ENCODE measurements around the gene POR. TPM values are rescaled to one million over a fixed set of nuclear protein-coding genes. Genes with fewer than 3 reads are reported as not detected.

POR gene
- total RNA-seq, 1 donor: 35.2 TPM

DNA sequence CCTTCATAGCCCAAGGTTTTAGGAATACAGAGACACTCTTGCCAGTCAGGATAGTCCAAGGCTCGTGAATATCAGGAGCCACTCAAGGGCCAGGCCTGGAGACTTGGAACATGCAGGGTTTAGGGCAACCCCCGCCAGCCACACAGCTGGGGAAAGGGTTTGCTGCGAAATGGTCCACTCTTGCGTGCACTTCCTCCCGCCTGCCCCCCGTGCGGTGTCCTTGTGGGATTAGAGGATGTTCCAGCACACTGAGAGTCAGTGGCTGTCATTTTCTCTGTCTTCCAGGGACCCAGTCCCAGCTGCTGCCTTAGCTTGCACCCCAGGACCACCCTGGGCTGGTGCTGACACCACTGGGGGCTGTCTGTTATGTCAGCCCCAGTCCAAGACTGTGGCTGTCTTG lies 38.5 kb downstream of the POR start:
- TF ChIP-seq, protein P1, sequence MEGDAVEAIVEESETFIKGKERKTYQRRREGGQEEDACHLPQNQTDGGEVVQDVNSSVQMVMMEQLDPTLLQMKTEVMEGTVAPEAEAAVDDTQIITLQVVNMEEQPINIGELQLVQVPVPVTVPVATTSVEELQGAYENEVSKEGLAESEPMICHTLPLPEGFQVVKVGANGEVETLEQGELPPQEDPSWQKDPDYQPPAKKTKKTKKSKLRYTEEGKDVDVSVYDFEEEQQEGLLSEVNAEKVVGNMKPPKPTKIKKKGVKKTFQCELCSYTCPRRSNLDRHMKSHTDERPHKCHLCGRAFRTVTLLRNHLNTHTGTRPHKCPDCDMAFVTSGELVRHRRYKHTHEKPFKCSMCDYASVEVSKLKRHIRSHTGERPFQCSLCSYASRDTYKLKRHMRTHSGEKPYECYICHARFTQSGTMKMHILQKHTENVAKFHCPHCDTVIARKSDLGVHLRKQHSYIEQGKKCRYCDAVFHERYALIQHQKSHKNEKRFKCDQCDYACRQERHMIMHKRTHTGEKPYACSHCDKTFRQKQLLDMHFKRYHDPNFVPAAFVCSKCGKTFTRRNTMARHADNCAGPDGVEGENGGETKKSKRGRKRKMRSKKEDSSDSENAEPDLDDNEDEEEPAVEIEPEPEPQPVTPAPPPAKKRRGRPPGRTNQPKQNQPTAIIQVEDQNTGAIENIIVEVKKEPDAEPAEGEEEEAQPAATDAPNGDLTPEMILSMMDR (IDR thresholded peaks at IDR 0.05; ENCODE audit: insufficient read depth, low read length): no peak
- no peak for DNase-seq (ENCODE audit: low read depth)
- no peak overlapping the region for H3K4me3 ChIP-seq (ENCODE audit: low read depth, low read length)

DNA sequence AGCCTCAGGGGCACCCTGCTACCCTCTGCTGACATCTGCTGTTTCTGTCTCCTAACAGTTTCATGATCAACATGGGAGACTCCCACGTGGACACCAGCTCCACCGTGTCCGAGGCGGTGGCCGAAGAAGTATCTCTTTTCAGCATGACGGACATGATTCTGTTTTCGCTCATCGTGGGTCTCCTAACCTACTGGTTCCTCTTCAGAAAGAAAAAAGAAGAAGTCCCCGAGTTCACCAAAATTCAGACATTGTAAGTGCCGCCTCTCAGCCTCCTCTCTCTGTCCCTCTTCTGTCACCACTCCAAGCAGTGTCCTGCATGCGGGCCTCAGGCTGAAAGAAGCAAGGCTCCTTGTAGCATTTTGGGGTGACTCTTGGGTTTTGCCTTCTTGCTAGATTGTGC lies 39.0 kb downstream of the POR start:
- TF ChIP-seq, protein P1 (IDR thresholded peaks at IDR 0.05; ENCODE audit: insufficient read depth, low read length): no peak
- no peak for DNase-seq (ENCODE audit: low read depth)

DNA sequence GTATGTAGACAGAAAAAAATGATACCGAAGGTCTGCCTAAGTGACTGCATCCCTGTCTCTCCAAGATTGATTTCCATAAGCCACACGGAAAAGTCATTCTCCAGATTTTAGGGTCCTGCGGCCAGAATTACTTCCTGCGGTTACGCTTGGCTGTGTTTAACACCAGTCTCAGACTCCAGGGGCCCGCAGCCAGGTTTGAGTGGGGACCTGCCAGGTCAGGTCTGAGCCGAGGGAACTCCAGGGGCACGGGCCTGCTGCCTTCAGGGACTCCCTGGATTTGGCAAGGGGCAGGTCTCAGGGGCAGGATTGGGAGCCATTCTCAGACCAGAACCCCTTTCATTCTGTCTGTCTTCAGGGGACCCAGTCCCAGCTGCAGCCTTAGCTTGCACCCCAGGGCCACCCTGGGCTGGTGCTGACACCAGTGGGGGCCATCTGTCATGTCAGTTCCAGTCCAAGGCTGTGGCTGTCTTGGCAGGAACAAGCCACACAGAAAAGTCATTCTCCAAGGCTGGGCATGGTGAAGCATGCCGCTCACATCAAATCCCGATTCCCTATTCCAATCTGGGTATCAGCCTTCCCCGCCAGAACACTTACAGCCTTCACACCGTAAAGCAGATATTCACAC lies 40.5 kb downstream of the POR start:
- TF ChIP-seq, protein P1 (IDR thresholded peaks at IDR 0.05; ENCODE audit: insufficient read depth, low read length): no peak
- DNase-seq (ENCODE audit: low read depth): no peak
- no peak overlapping the region for H3K4me3 ChIP-seq (ENCODE audit: low read depth, low read length)

More for the DNA sequence above, 39.0 kb downstream of the POR start:
- no peak overlapping the region for H3K4me3 ChIP-seq (ENCODE audit: low read depth, low read length)

DNA sequence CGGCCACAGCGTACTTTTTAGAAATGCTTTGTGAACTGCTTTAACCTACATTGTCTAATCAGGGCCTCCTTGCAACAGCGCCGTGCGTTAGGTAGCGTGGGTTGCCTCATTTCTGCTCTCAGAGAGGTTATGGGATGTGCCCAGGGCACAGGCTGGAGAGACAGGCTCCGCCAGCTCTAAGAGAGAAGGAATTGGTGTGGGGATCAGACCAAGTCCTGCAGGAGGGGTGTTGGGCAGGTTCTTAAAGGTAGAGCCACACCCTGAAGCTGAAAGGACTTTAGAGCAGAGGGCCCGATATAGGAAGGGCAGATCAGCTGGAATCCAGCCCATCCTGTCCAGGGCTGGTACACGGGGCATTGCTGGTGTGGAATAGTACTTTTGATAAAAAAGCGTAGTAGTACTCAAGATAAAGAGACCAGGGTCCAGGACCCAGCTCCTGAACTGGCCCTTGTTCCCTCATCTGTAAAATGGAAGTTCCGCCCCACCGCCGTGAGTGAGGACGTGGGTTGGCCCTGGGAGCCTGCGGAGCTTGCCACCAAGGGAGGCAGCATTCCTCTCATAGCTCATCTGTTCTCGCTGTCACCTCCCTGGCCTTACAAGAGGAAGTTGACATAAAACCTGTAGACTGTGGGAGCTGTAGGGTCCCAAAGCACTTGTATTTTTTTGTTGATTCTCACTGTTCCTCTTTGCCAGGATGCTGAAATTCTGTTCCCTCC lies 42.2 kb downstream of the POR start:
- H3K4me3 ChIP-seq (ENCODE audit: low read depth, low read length): no peak overlapping the region
- no peak for DNase-seq (ENCODE audit: low read depth)
- TF ChIP-seq, protein P1 (IDR thresholded peaks at IDR 0.05; ENCODE audit: insufficient read depth, low read length): no peak

DNA sequence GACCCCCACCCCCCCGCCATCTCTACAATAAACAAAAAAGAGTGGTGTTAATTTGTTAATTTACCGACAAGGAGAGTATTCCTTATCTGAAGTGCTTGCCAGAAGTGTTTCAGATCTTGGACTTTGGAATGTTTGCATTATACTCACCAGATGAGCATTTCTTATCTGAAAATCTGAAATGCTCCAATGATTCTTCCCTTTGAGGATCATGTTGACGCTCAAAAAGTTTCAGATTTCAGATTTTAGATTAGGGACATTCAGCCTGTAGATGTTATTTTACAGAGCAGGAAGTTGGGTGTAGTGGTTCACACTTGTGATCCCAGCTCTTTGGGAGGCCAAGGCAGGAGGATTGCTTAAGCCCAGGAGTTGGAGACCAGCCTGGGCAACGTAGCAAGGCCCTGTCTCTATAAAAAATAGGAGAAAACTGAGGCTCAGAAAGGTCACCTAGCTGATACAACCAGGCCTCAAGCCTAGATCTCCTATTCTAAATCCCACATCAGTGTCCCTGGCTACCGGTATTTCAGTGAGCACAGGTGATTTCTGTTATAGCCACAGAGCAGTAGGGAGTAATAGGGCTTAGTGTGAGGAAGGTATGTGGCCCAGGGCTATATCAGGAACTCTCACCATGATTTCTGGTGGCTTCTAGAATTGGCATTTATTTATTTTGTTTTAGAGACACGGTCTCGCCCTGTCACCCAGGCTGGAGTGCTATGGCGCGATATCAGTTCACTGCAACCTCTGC lies 44.0 kb downstream of the POR start:
- TF ChIP-seq, protein P1 (IDR thresholded peaks at IDR 0.05; ENCODE audit: insufficient read depth, low read length): no peak
- H3K4me3 ChIP-seq (ENCODE audit: low read depth, low read length): no peak overlapping the region
- DNase-seq (ENCODE audit: low read depth): no peak

DNA sequence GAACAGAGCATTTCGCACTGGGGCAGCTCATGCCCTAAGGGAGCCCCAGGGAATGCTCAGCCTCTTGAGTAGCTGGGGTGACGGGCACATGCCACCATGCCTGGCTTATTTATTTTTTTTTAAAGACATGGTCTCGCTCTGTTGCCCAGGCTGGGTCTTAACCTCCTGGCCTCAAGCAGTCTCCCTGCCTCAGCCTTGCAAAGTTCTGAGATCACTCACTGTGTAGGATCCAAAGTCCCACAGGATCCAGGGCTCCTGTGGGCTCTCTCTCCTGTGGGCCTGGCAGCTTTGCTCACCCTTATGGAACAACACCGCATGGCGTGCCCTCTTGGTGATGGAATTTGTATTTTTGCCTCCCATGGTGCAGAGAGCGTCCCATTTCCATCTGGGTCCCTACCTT lies 45.4 kb downstream of the POR start:
- no peak for DNase-seq (ENCODE audit: low read depth)
- no peak overlapping the region for H3K4me3 ChIP-seq (ENCODE audit: low read depth, low read length)
- TF ChIP-seq, protein P1 (IDR thresholded peaks at IDR 0.05; ENCODE audit: insufficient read depth, low read length): no peak

Measured in fibroblast of the aortic adventitia (primary cell).